Ramos (cell line): ENCODE data around the gene MTMR2.

Source experiments
- in situ Hi-C: fragments of 300-500 bp; cut with MboI; formaldehyde crosslinking; loops from one replicate; pipeline ENCODE4 v1.14.3; 2022; ENCODE audit warnings: low sequenced_read_pairs; ENCODE audit not compliant: unreplicated experiment

Gene MTMR2

GRCh38 chr11:95790123-95790932 lies 133.6 kb downstream of the MTMR2 start, which contains the start of gene CEP57:
TSS of gene CEP57 (plus strand) at chr11:95790498. CDS start at chr11:95790699, 201 bp downstream.
- in situ Hi-C loops = no loop called here

DNA sequence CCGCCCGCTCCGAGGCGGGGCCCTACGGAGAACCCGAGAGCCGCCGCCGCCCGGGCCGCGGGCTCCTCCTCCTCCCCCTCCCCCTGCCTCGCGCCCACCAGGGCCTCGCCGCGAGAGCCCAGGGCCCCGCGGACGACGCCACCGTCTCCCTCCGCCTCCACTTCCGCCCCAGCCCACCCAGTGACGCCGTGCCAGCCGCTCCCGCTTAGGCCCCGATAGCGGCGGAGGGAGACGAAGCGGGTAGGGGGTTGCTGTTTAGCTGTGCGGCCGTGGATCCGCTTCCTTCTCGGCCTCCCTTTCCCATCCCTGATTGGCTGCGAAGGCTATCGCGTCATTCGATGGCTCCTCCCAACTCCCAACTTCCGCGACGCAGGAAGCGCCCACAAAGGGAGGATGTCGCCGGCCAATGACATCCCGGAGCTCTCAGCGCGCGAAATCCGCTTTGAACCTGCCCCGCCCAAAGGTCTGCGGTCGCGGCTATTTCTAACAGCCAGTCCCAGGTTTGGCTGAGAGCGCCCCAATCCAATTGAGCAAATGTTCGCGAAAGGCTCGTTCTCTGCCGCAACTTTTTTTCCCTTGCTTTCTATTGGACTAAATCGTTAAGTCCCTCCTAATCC lies 134.3 kb downstream of the MTMR2 start, which contains the start of gene FAM76B:
FAM76B (minus strand) TSS at position 277 of the 617 bp plus-strand sequence. CDS start 304 bp downstream, outside the sequence.
- in situ Hi-C loops = no loop called here

DNA sequence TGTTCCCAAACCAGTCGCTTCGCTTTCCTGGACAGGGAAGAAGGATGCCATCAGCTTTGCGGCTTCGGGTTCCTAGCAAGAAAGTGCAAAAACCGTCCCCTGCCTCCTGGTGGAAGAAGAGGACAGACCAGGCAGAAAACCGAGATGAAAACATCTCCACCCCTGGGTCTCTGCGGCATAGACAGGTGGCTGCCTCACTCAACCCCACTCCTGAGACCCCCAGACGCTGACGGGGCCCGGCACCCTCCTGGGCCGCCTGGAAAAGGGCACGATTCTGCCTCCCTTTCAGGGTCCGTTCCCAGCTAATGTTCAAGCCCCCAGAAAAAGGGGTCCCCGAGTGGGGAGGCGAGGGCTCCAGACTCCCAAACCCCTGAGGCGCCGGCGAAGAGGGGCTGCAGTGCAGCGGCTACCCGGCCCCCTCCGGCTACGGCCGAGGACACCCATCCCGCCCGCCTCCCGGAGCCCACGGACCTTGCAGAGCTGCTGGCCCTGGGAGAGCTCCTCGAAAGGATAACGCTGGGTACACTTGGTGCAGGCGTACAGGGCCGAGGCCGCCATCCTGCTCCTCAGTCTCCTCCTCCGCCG lies 134.9 kb downstream of the MTMR2 start:
- in situ Hi-C loops = no loop called here
